NCI-H1417 treated with DMSO at 0.1 percent for 48 hours (cell line): ENCODE data around the gene HOXA4.

Source experiments
- DNase-seq: peaks from one replicate; lab custom pipeline; 2025; lab: John Stamatoyannopoulos, UW

The HOXA4 gene

GRCh38 chr7:27133409-27134231, 3.1 kb upstream of the HOXA4 start:
- no peak for DNase-seq

- DNase-seq = no peak
Measured at GRCh38 chr7:27132978-27133377, 2.4 kb upstream of the HOXA4 start.

GRCh38 chr7:27132214-27132613, 1.7 kb upstream of the HOXA4 start:
- DNase-seq = no peak

- no peak for DNase-seq
Measured at GRCh38 chr7:27131390-27131819, 848 bp upstream of the HOXA4 start.

- DNase-seq = peak; percentile 37
Measured at GRCh38 chr7:27129729-27130539, 623 bp downstream of the HOXA4 start.

GRCh38 chr7:27128776-27129728, 1.5 kb downstream of the HOXA4 start:
- DNase-seq = no peak

- no peak for DNase-seq
Measured at GRCh38 chr7:27128034-27128433, 2.5 kb downstream of the HOXA4 start.

- DNase-seq = no peak
Measured at GRCh38 chr7:27126596-27127327, 3.8 kb downstream of the HOXA4 start.

GRCh38 chr7:27125986-27126394, 4.6 kb downstream of the HOXA4 start:
- DNase-seq = no peak

GRCh38 chr7:27124902-27125689, 5.5 kb downstream of the HOXA4 start:
- no peak for DNase-seq

GRCh38 chr7:27124096-27124901, 6.3 kb downstream of the HOXA4 start:
- DNase-seq = no peak

- no peak for DNase-seq
Measured at GRCh38 chr7:27123477-27124053, 7.0 kb downstream of the HOXA4 start.

GRCh38 chr7:27123007-27123476, 7.5 kb downstream of the HOXA4 start:
- DNase-seq = no peak

- DNase-seq = no peak
Measured at GRCh38 chr7:27122077-27122910, 8.3 kb downstream of the HOXA4 start.

- no peak for DNase-seq
Measured at GRCh38 chr7:27121684-27122076, 8.9 kb downstream of the HOXA4 start.

GRCh38 chr7:27119412-27119911, 11.1 kb downstream of the HOXA4 start:
- DNase-seq = no peak

- no peak for DNase-seq
Measured at GRCh38 chr7:27118580-27118979, 12.0 kb downstream of the HOXA4 start.

GRCh38 chr7:27117887-27118491, 12.6 kb downstream of the HOXA4 start:
- DNase-seq = no peak
